ENCODE data around the gene TMSB4X. TPM values are rescaled to one million over a fixed set of nuclear protein-coding genes. Genes with fewer than 3 reads are reported as not detected.

The TMSB4X gene
- total and polyA plus RNA-seq, 9 donors, result 1,993 to 5,006 (median 2,317) TPM

DNA sequence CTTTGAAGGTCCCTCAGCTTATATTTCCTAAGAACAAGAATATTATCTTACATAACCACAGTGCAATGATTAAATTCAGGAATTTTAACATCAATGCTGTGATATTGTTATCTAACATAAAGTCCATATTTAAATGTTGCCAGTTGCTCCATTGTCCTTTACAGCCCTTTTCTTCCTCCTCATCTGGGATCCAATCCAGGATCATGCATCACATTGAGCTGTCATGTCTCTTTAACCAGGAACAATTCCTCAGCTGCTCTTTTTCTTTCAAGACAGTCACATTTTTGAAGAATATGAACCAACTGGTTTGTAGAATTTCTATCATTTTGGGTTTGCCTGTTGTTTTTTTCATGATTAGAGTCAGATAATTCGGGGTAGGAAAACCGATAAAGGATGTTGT is 12.0 kb downstream of the TMSB4X start:
- intact Hi-C loops (cut with DNase I), result no loop called here
- no peaks in the 10 kb centered on the region for H3K9me3 ChIP-seq
- H3K4me1 ChIP-seq (ENCODE audit: insufficient read depth), result no peaks in the 10 kb centered on the region
- no peak for DNase-seq
- no peak overlapping the region for H3K4me3 ChIP-seq
- no peaks in the 10 kb centered on the region for H3K36me3 ChIP-seq
- TF ChIP-seq POLR2A (IDR thresholded peaks at IDR 0.05) (no peak), EP300 (IDR thresholded peaks at IDR 0.05) (no peak)
- TF ChIP-seq, protein P1, sequence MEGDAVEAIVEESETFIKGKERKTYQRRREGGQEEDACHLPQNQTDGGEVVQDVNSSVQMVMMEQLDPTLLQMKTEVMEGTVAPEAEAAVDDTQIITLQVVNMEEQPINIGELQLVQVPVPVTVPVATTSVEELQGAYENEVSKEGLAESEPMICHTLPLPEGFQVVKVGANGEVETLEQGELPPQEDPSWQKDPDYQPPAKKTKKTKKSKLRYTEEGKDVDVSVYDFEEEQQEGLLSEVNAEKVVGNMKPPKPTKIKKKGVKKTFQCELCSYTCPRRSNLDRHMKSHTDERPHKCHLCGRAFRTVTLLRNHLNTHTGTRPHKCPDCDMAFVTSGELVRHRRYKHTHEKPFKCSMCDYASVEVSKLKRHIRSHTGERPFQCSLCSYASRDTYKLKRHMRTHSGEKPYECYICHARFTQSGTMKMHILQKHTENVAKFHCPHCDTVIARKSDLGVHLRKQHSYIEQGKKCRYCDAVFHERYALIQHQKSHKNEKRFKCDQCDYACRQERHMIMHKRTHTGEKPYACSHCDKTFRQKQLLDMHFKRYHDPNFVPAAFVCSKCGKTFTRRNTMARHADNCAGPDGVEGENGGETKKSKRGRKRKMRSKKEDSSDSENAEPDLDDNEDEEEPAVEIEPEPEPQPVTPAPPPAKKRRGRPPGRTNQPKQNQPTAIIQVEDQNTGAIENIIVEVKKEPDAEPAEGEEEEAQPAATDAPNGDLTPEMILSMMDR (IDR thresholded peaks at IDR 0.05), result no peak
- 66 to 69% (median 67%) methylated on average over 2 of the region's 2 CpGs for WGBS, 3 donors
- no peaks in the 10 kb centered on the region for H3K27me3 ChIP-seq
- H3K27ac ChIP-seq, result no peak overlapping the region

DNA sequence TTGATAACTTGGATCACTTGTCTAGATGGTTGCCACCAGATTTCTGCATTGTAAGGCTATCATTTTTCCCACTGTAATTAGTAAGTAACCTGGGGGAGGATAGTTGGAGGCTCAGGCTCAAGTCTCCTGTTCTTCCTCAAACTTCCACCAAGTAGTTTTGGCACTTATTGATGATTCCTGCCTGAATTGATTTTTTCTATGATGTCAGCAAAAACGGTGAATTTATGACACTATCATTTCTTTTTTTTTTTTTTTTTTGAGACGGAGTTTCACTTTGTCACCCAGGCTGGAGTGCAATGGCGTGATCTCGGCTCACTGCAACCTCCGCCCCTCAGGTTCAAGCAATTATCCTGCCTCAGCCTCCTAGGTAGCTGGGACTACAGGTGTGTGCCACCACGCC is 12.4 kb downstream of the TMSB4X start:
- WGBS, 3 donors, result 88 to 91% (median 89%) methylated on average over 6 of the region's 6 CpGs
- no peaks in the 10 kb centered on the region for H3K9me3 ChIP-seq
- no peaks in the 10 kb centered on the region for H3K27me3 ChIP-seq
- no peaks in the 10 kb centered on the region for H3K4me1 ChIP-seq (ENCODE audit: insufficient read depth)
- no peak for DNase-seq
- no peaks in the 10 kb centered on the region for H3K36me3 ChIP-seq
- TF ChIP-seq EP300 (IDR thresholded peaks at IDR 0.05) (no peak), POLR2A (IDR thresholded peaks at IDR 0.05) (no peak)
- TF ChIP-seq, protein P1 (IDR thresholded peaks at IDR 0.05), result no peak
- no peak overlapping the region for H3K4me3 ChIP-seq
- H3K27ac ChIP-seq, result no peak overlapping the region
- intact Hi-C loops (cut with DNase I), result no loop called here

DNA sequence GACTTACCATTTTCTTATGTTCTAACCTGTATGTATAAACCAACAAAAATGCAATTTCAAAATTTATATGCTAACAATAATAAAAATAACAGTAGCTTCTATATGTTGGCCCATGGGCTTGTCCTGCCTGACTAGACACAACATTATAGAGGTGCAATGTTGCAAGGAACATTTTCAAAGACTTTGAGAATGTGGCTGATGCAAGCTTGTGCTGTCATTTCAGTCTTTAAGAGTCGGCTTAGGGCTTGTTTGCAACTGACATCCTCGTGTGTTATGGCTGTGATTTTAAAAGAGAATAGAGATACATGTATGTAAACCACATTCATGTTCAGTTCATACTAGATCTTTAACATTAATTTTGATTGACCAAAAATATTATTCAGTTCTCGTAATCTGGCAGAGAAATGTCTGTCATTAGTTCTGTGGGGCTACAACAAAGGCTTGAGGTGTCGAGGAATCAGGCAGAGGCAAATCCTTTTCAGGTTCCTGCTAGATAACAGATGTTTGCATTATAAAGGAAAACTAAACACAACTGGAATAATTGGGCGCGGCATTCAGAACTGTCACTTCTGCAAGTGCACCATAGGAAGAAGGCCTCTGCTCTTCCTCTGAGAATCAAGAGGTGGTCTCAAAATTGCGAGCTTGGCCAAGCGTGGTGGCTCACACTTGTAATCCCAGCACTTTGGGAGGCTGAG is 13.1 kb downstream of the TMSB4X start:
- Histone ChIP-seq H3K9me3 (no peaks in the 10 kb centered on the region), H3K27me3 (no peaks in the 10 kb centered on the region), H3K36me3 (no peaks in the 10 kb centered on the region), H3K4me1 (ENCODE audit: insufficient read depth) (no peaks in the 10 kb centered on the region), H3K27ac (no peak overlapping the region), H3K4me3 (no peak overlapping the region)
- 79 to 87% (median 85%) methylated on average over 8 of the region's 8 CpGs for WGBS, 3 donors
- intact Hi-C loops (cut with DNase I), result no loop called here
- TF ChIP-seq POLR2A (IDR thresholded peaks at IDR 0.05), result no peak
- TF ChIP-seq EP300 (IDR thresholded peaks at IDR 0.05), result no peak
- TF ChIP-seq, protein P1 (IDR thresholded peaks at IDR 0.05), result no peak
- DNase-seq, result no peak

DNA sequence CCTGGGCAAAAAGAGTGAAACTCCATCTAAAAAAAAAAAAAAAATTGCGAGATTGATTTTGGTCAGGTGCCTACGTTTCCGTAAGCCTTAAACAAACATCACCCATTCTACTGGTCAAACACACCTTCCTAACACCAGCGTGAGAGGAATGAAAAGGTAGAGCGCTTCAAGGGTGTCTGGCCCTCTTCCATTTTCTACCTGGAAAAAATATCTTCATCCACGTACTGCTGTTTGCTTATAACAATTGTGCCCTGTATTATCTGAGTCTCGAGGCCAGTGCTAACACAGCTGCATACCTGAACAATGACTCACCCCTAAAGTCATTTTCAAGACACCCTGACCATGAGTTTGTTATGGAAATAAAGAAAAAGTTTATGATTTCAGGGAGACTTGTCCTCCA is 13.9 kb downstream of the TMSB4X start:
- no peaks in the 10 kb centered on the region for H3K9me3 ChIP-seq
- H3K4me3 ChIP-seq, result no peak overlapping the region
- intact Hi-C loops (cut with DNase I), result no loop called here
- H3K27ac ChIP-seq, result no peak overlapping the region
- no peak for DNase-seq
- H3K36me3 ChIP-seq, result no peaks in the 10 kb centered on the region
- H3K27me3 ChIP-seq, result no peaks in the 10 kb centered on the region
- 38 to 50% (median 45%) methylated on average over 7 of the region's 7 CpGs for WGBS, 3 donors
- H3K4me1 ChIP-seq (ENCODE audit: insufficient read depth), result no peaks in the 10 kb centered on the region
- TF ChIP-seq POLR2A (IDR thresholded peaks at IDR 0.05), result no peak
- TF ChIP-seq, protein P1 (IDR thresholded peaks at IDR 0.05), result no peak
- no peak for TF ChIP-seq EP300 (IDR thresholded peaks at IDR 0.05)

Measured in ovary (tissue), 9 donors.